Sigmoid colon (tissue), 4 donors: ENCODE measurements around the gene GJD4.

Experiments
- EP300 ChIP-seq, 4 donors: sonication (generic); formaldehyde crosslinking; IDR thresholded peaks; one replicate each; pipeline ENCODE4 v1.6.1; 2017; ENCODE audit warnings: antibody characterized with exemption in 4 of 4
- POLR2A ChIP-seq, 2 donors: fragments of 450-650 bp; IDR thresholded peaks; one replicate each; pipeline ENCODE4 v1.6.1; 2016; ENCODE audit warnings: antibody characterized with exemption in 2 of 2, mild to moderate bottlenecking in 2 of 2, moderate library complexity in 2 of 2
- POLR2AphosphoS5 ChIP-seq, 4 donors: sonication (generic); formaldehyde crosslinking; IDR thresholded peaks; one replicate each; pipeline ENCODE4 v1.6.1; 2017; ENCODE audit warnings: antibody characterized with exemption in 4 of 4
- TF ChIP-seq, protein P1 (sequence below), 4 experiments: fragments of 450-650 bp in 3 of 4; fragments of 200-600 bp in 1 of 4; IDR thresholded peaks; one replicate each; pipeline ENCODE4 v1.5.1; 2016 to 2019; ENCODE audit warnings: antibody characterized with exemption in 4 of 4, mild to moderate bottlenecking in 3 of 4, moderate library complexity in 2 of 4

DNA sequence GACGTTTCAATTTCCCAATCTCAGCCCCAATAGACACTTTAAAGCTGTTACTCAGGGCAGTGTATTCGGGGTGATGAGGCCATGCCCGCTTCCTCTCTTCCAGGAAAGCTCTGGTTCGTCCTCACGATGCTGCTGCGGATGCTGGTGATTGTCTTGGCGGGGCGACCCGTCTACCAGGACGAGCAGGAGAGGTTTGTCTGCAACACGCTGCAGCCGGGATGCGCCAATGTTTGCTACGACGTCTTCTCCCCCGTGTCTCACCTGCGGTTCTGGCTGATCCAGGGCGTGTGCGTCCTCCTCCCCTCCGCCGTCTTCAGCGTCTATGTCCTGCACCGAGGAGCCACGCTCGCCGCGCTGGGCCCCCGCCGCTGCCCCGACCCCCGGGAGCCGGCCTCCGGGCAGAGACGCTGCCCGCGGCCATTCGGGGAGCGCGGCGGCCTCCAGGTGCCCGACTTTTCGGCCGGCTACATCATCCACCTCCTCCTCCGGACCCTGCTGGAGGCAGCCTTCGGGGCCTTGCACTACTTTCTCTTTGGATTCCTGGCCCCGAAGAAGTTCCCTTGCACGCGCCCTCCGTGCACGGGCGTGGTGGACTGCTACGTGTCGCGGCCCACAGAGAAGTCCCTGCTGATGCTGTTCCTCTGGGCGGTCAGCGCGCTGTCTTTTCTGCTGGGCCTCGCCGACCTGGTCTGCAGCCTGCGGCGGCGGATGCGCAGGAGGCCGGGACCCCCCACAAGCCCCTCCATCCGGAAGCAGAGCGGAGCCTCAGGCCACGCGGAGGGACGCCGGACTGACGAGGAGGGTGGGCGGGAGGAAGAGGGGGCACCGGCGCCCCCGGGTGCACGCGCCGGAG, 2.6 kb downstream of the GJD4 start:
- TF ChIP-seq, protein P1, sequence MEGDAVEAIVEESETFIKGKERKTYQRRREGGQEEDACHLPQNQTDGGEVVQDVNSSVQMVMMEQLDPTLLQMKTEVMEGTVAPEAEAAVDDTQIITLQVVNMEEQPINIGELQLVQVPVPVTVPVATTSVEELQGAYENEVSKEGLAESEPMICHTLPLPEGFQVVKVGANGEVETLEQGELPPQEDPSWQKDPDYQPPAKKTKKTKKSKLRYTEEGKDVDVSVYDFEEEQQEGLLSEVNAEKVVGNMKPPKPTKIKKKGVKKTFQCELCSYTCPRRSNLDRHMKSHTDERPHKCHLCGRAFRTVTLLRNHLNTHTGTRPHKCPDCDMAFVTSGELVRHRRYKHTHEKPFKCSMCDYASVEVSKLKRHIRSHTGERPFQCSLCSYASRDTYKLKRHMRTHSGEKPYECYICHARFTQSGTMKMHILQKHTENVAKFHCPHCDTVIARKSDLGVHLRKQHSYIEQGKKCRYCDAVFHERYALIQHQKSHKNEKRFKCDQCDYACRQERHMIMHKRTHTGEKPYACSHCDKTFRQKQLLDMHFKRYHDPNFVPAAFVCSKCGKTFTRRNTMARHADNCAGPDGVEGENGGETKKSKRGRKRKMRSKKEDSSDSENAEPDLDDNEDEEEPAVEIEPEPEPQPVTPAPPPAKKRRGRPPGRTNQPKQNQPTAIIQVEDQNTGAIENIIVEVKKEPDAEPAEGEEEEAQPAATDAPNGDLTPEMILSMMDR (IDR thresholded peaks at IDR 0.05) = no peak
- no peak for TF ChIP-seq POLR2A (IDR thresholded peaks at IDR 0.05)
- TF ChIP-seq POLR2AphosphoS5 (IDR thresholded peaks at IDR 0.05) = no peak
- no peak for TF ChIP-seq EP300 (IDR thresholded peaks at IDR 0.05)
